ENCODE measurements around the gene NIM1K.

GRCh38 chr5:43268188-43268820 is 76.3 kb downstream of the NIM1K start:
- TF ChIP-seq CTCF (conservative IDR thresholded peaks at IDR 0.05), result no peak
- no peak for TF ChIP-seq EZH2 (IDR thresholded peaks at IDR 0.05; ENCODE audit: low read depth)
